ENCODE measurements around the gene GSG1.
"Not testable (repeated sequence)": the region's sequence is repeated elsewhere in the genome, so short reads cannot be mapped to it uniquely, and the experiment has no call there.

GSG1 gene

DNA sequence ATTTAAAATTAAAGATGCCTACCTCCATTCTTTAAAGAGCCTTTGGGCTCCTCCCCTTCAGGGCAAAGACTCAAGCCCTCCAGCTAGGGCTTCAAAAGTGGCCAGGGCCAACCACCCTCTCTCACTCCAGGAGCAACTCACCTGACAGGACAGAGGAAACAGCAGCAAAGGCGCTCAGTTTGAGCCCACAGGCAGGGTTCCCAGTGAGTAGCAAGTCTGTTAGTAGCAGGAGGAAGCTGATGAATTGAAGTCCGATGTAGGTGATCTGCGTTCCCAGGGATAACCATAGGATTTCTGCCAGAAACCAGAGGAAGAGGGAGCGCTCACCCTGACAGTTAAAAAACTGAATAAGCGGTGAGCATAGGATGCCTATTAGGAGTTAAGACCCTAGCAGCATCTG lies 15.7 kb downstream of the GSG1 start:
- Histone ChIP-seq H3K36me3 (ENCODE audit: insufficient read depth, low read length) (no peaks in the 10 kb centered on the region), H4K20me1 (ENCODE audit: insufficient read depth, low read length) (no peaks in the 10 kb centered on the region), H3K27me3 (ENCODE audit: insufficient read depth, low read length, poor library complexity) (peaks cover 18% of the 10 kb centered on the region), H3K9ac (ENCODE audit: low read depth, low read length) (no peak overlapping the region), H3K79me2 (ENCODE audit: insufficient read depth, low read length) (no peaks in the 10 kb centered on the region), H3K4me3 (ENCODE audit: low read depth in 1 of 2, low read length in 2 of 2) (no peak overlapping the region), H3K4me1 (ENCODE audit: insufficient read depth, low read length) (no peaks in the 10 kb centered on the region), H3K4me2 (ENCODE audit: insufficient read depth, low read length) (no peak overlapping the region), H3K9me3 (ENCODE audit: insufficient read depth, low read length, severe bottlenecking) (no peaks in the 10 kb centered on the region), H2AFZ (ENCODE audit: low read depth, low read length) (no peak overlapping the region), H3K27ac (ENCODE audit: low read length) (no peak overlapping the region)
- no peak for DNase-seq
- TF ChIP-seq EZH2 (IDR thresholded peaks at IDR 0.05; ENCODE audit: borderline replicate concordance, low read depth, low read length, severe bottlenecking): no peak
- TF ChIP-seq CTCF (IDR thresholded peaks at IDR 0.05; ENCODE audit: borderline replicate concordance, extremely low read depth, low read length, poor library complexity, severe bottlenecking): no peak
- no peak for ATAC-seq (ENCODE audit: insufficient read depth, low read depth)

GRCh38 chr12:13085968-13086686 lies 17.3 kb downstream of the GSG1 start:
- Histone ChIP-seq H3K4me1 (ENCODE audit: insufficient read depth, low read length) (no peaks in the 10 kb centered on the region), H3K9ac (ENCODE audit: low read depth, low read length) (no peak overlapping the region), H3K9me3 (ENCODE audit: insufficient read depth, low read length, severe bottlenecking) (no peaks in the 10 kb centered on the region), H3K4me2 (ENCODE audit: insufficient read depth, low read length) (no peak overlapping the region), H3K4me3 (ENCODE audit: low read depth in 1 of 2, low read length in 2 of 2) (no peak overlapping the region), H3K27me3 (ENCODE audit: insufficient read depth, low read length, poor library complexity) (peaks cover 10% of the 10 kb centered on the region), H2AFZ (ENCODE audit: low read depth, low read length) (no peak overlapping the region), H4K20me1 (ENCODE audit: insufficient read depth, low read length) (no peaks in the 10 kb centered on the region), H3K27ac (ENCODE audit: low read length) (no peak overlapping the region), H3K79me2 (ENCODE audit: insufficient read depth, low read length) (no peaks in the 10 kb centered on the region), H3K36me3 (ENCODE audit: insufficient read depth, low read length) (no peaks in the 10 kb centered on the region)
- DNase-seq (no peak), ATAC-seq (ENCODE audit: insufficient read depth, low read depth) (no peak)
- TF ChIP-seq EZH2 (IDR thresholded peaks at IDR 0.05; ENCODE audit: borderline replicate concordance, low read depth, low read length, severe bottlenecking): no peak
- TF ChIP-seq CTCF (IDR thresholded peaks at IDR 0.05; ENCODE audit: borderline replicate concordance, extremely low read depth, low read length, poor library complexity, severe bottlenecking): no peak

DNA sequence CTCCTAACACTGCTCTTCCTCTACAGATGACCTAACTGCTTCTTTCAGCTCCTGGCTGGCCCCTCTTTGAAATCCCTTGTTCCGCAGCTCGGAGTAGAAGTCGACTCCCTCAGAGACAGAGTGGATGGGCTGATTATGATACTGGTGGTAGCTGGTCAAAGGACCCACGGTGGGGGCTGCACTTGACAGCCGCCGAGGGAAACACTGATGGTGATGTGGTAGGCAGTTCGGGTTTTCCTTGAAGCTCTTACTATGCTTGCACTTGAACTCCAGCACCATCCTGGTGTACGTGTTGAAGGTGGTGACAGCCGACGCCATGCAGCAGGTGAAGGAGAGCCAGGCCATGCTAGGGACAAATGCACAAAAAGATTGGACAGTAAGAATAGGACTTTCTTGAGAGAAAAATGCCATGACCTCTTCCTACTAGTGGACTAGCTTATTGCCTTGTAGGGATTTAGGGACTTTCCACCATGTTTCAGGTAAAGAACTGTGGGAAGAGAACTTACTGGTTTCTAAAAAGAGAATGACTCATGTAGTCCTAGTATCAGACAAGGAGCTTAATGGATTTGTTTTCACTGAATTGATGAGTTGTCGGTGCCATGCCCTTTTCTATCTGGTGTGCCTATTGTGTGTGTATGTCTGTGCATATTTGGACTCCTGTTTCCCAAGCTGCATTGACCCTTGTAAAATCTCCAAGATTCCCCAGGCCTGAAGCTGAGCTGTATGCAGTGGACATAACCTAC lies 18.4 kb downstream of the GSG1 start:
- Histone ChIP-seq H4K20me1 (ENCODE audit: insufficient read depth, low read length) (no peaks in the 10 kb centered on the region), H3K27me3 (ENCODE audit: insufficient read depth, low read length, poor library complexity) (peaks cover 10% of the 10 kb centered on the region), H3K9ac (ENCODE audit: low read depth, low read length) (no peak overlapping the region)

DNA sequence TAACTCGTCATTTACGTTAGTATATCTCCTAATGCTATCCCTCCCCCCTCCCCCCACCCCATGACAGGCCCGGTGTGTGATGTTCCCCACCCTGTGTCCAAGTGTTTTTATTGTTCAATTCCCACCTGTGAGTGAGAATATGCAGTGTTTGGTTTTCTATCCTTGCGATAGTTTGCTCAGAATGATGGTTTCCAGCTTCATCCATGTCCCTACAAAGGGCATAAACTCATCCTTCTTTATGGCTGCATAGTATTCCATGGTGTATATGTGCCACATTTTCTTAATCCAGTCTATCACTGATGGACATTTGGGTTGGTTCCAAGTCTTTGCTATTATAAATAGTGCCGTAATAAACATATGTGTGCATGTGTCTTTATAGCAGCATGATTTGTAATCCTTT lies 19.8 kb downstream of the GSG1 start:
- H3K4me1 ChIP-seq (ENCODE audit: insufficient read depth, low read length); H3K4me2 ChIP-seq (ENCODE audit: insufficient read depth, low read length); H4K20me1 ChIP-seq (ENCODE audit: insufficient read depth, low read length); H2AFZ ChIP-seq (ENCODE audit: low read depth, low read length); H3K9me3 ChIP-seq (ENCODE audit: insufficient read depth, low read length, severe bottlenecking); H3K36me3 ChIP-seq (ENCODE audit: insufficient read depth, low read length); H3K4me3 ChIP-seq (ENCODE audit: low read depth in 1 of 2, low read length in 2 of 2); DNase-seq; H3K79me2 ChIP-seq (ENCODE audit: insufficient read depth, low read length); ATAC-seq (ENCODE audit: insufficient read depth, low read depth); H3K9ac ChIP-seq (ENCODE audit: low read depth, low read length); H3K27ac ChIP-seq (ENCODE audit: low read length): not testable (repeated sequence)
- H3K27me3 ChIP-seq (ENCODE audit: insufficient read depth, low read length, poor library complexity): peaks cover 13% of the 10 kb centered on the region

More for the DNA sequence above, 18.4 kb downstream of the GSG1 start:
- Histone ChIP-seq H3K36me3 (ENCODE audit: insufficient read depth, low read length) (no peaks in the 10 kb centered on the region), H3K79me2 (ENCODE audit: insufficient read depth, low read length) (no peaks in the 10 kb centered on the region), H3K4me1 (ENCODE audit: insufficient read depth, low read length) (no peaks in the 10 kb centered on the region), H2AFZ (ENCODE audit: low read depth, low read length) (no peak overlapping the region), H3K9me3 (ENCODE audit: insufficient read depth, low read length, severe bottlenecking) (no peaks in the 10 kb centered on the region), H3K4me2 (ENCODE audit: insufficient read depth, low read length) (no peak overlapping the region), H3K27ac (ENCODE audit: low read length) (no peak overlapping the region), H3K4me3 (ENCODE audit: low read depth in 1 of 2, low read length in 2 of 2) (no peak overlapping the region)
- no peak for DNase-seq
- TF ChIP-seq EZH2 (IDR thresholded peaks at IDR 0.05; ENCODE audit: borderline replicate concordance, low read depth, low read length, severe bottlenecking) (no peak), CTCF (IDR thresholded peaks at IDR 0.05; ENCODE audit: borderline replicate concordance, extremely low read depth, low read length, poor library complexity, severe bottlenecking) (no peak)
- ATAC-seq (ENCODE audit: insufficient read depth, low read depth): no peak
